Activated CD4-positive, CD25-positive, alpha-beta regulatory T cell (primary cell): ENCODE measurements around the gene TBC1D22A.
"Not testable (repeated sequence)": the region's sequence is repeated elsewhere in the genome, so short reads cannot be mapped to it uniquely, and the experiment has no call there.

Experiments
- DNase-seq, 4 experiments: peaks; one replicate each; lab custom pipeline; 2025; lab: John Stamatoyannopoulos, UW

The TBC1D22A gene

GRCh38 chr22:46774253-46774979 lies 12.0 kb downstream of the TBC1D22A start:
- DNase-seq, result no peak

GRCh38 chr22:46774980-46775849 lies 12.8 kb downstream of the TBC1D22A start:
- no peak for DNase-seq

- DNase-seq, result no peak
These were observed 13.7 kb downstream of the TBC1D22A start for GRCh38 chr22:46775850-46776826.

- no peak for DNase-seq
These were observed 14.6 kb downstream of the TBC1D22A start for GRCh38 chr22:46776876-46777608.

GRCh38 chr22:46777609-46777970 lies 15.1 kb downstream of the TBC1D22A start:
- no peak for DNase-seq

GRCh38 chr22:46779023-46779422 lies 16.6 kb downstream of the TBC1D22A start:
- DNase-seq, result no peak

- no peak for DNase-seq
These were observed 17.2 kb downstream of the TBC1D22A start for GRCh38 chr22:46779651-46780050.

GRCh38 chr22:46780453-46780852 lies 18.0 kb downstream of the TBC1D22A start:
- DNase-seq, result no peak

GRCh38 chr22:46781291-46781690 lies 18.8 kb downstream of the TBC1D22A start:
- no peak for DNase-seq

- DNase-seq, result not testable (repeated sequence)
These were observed 19.8 kb downstream of the TBC1D22A start for GRCh38 chr22:46782200-46782599.

- DNase-seq, result no peak
These were observed 21.3 kb downstream of the TBC1D22A start for GRCh38 chr22:46783721-46784120.

GRCh38 chr22:46788441-46789172 lies 26.2 kb downstream of the TBC1D22A start:
- no peak for DNase-seq

GRCh38 chr22:46789992-46790391 lies 27.5 kb downstream of the TBC1D22A start:
- no peak for DNase-seq

- peak; percentile 37 to 65 (median 44) for DNase-seq
These were observed 28.8 kb downstream of the TBC1D22A start for GRCh38 chr22:46791201-46791731.

- no peak for DNase-seq
These were observed 29.8 kb downstream of the TBC1D22A start for GRCh38 chr22:46792061-46792796.

GRCh38 chr22:46792841-46793261 lies 30.4 kb downstream of the TBC1D22A start:
- no peak for DNase-seq

- DNase-seq, result no peak
These were observed 31.0 kb downstream of the TBC1D22A start for GRCh38 chr22:46793497-46793896.

- DNase-seq, result no peak
These were observed 31.6 kb downstream of the TBC1D22A start for GRCh38 chr22:46794067-46794466.

- DNase-seq, result no peak
These were observed 32.0 kb downstream of the TBC1D22A start for GRCh38 chr22:46794491-46794890.

- no peak for DNase-seq
These were observed 32.7 kb downstream of the TBC1D22A start for GRCh38 chr22:46795140-46795539.
